PC-9 (cell line): ENCODE results near the gene DACT3.

Experiments used
- EZH2 ChIP-seq: fragments of 200-600 bp; sonication (generic); IDR thresholded peaks from 2 replicates; pipeline ENCODE4 v1.8.0; 2017; ENCODE audit warnings: antibody characterized with exemption, low read depth
- TF ChIP-seq, protein P1 (sequence below): fragments of 200-600 bp; sonication (generic); conservative IDR thresholded peaks from 2 replicates; pipeline ENCODE4 v1.6.1; 2017; ENCODE audit warnings: mixed run types, antibody characterized with exemption, mild to moderate bottlenecking, moderate library complexity

DNA sequence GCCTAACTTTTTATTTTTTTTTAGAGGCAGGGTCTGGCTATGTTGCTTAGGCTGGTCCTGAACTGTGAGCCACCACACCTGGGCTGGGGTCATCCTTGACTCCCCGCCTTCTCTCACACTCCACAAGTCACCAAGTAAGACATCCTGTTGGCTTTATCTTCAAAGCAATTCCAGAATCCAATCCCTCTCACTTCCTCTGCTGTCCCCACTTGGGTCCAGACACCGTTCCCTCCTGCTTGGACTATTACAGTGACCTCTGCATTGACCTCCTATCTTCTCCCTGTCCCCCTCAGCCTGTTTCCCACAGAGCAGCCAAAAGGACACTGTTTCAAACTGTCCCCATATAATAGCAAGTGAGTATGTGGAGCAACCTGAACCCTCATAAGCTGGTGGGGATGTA, 20.3 kb downstream of the DACT3 start:
- TF ChIP-seq, protein P1, sequence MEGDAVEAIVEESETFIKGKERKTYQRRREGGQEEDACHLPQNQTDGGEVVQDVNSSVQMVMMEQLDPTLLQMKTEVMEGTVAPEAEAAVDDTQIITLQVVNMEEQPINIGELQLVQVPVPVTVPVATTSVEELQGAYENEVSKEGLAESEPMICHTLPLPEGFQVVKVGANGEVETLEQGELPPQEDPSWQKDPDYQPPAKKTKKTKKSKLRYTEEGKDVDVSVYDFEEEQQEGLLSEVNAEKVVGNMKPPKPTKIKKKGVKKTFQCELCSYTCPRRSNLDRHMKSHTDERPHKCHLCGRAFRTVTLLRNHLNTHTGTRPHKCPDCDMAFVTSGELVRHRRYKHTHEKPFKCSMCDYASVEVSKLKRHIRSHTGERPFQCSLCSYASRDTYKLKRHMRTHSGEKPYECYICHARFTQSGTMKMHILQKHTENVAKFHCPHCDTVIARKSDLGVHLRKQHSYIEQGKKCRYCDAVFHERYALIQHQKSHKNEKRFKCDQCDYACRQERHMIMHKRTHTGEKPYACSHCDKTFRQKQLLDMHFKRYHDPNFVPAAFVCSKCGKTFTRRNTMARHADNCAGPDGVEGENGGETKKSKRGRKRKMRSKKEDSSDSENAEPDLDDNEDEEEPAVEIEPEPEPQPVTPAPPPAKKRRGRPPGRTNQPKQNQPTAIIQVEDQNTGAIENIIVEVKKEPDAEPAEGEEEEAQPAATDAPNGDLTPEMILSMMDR: no peak
- no peak for TF ChIP-seq EZH2
